HG02885 (cell line): ENCODE data around the gene CADM1.

Source experiments
- ATAC-seq: cut with Tn5 transposase; IDR thresholded peaks from one replicate; pipeline ENCODE4 v1.9.1; 2021; ENCODE audit warnings: mild to moderate bottlenecking; ENCODE audit not compliant: unreplicated experiment, poor library complexity

The CADM1 gene

DNA sequence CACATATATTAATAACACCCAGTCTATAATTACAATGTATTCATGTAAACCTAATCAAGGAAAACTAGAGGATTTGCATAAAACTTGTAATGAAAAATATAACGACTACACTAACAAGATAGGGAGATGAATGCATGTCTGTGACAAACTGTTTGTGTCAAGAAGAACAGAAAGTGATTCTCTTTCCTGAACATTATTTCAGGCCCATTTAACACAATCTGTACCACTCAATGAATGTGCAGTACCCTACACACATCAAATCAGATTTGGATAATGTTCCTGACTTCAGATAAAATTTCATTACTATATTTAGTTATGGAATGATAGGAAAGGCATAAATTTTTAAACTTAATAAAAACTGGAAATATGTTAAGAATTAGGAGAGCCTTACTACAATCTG lies 93.1 kb downstream of the CADM1 start:
- no peak for ATAC-seq

DNA sequence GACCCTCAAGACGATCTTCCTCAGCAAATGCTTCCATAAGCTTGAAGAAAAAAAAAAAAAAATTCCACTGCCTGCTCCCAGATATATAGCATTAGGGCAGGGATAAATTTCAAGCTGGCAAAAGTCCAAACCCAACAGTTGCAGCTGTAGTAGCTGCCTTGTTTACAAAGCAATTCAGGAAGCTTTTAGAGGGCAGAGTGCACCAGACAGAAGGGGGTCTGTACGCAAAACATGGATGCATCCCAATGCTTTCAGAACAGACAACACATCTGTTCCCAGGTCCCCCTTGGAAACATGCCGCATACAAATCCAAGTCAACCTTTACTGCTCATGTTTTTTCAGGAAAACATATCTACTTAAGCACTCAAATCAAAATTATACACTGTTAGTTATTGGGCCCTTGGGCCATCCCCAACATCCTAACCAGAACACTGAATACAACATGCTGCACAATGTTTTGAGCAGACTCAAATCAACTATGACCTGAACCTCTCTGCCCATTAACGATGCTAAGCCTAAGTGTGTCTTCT lies 94.5 kb downstream of the CADM1 start:
- ATAC-seq, result no peak

DNA sequence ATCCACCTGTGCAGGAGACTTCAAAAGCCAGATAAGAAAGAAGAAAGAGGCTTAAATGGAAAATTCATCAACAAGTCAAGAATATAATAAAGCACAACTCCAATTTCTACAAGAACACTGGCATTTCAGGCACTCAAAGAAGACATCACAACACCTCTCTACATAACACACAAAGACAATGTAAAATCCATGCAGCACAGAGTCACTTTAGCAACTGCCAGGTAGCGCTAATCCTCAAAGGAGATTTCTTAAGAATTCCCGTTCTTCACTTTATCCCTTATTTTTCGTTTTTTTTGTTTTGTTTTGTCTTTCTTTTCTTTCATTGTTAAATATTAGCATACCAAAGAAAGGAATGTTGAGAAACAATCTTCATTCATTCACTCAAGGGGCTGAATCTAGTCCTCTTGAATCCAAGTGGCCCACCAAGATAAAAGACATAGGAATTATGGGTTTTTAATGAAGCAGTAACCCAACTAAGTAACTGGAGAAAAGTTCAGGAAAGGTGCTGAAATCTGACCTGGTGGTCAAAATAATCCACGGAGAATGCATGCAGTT lies 95.0 kb downstream of the CADM1 start:
- ATAC-seq, result no peak

DNA sequence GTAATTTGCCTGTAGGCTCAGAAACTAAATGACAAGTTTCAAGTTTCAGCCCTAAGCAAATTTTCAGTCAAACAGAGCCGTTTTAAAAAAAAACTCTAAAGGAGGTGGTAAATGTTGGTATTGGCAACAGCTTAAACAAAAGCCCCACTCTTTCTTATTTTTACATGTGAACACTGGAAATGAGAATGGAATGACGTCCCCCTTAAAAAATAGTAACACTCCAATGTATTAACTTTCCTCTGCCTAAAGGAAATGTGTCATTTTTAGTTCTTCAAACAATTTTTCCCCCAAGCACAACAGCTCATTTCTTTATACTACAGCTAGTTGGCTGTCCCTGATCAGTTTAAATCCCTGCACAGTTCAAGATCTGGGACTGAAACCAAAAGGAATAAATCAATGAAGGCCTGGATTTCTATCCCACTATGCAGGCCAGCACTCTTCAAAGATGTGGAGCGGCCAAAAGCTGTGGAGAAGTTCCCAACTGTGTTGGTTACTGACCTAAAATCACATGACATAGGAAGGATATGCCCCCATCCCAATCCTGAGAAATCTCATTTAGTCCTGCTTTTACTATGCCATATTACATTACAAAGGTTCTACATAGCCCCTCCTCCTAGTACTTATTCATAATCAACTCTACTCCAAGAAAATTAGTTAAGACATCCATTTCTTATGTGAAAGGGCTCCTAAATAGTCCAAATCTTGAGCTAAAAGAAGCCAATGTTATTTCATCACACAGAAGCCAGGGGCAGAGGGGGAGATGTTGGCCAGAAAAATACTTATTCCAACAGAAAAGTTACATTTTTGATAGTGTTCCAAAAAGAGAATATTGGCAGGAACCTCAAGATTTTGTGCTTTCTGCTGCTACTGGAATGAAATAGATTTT lies 95.9 kb downstream of the CADM1 start:
- ATAC-seq, result no peak

DNA sequence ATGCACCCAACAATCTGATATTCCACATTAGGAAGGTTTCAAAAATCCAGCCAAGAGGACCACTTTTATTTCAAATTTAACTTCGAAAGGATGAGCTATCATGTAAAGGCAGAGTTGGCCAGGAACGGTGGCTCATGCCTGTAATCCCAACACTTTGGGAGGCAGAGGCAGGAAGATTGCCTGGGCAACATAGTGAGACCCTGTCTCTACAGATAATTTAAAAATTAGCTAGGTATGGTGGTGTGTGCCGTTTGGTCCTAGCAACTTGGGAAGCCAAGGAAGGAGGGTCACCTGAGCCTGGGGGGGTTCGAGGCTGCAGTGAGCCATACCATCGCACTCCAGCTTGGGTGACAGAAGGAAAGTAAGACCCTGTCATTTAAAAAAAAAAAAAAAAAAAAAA lies 96.7 kb downstream of the CADM1 start:
- ATAC-seq, result no peak

DNA sequence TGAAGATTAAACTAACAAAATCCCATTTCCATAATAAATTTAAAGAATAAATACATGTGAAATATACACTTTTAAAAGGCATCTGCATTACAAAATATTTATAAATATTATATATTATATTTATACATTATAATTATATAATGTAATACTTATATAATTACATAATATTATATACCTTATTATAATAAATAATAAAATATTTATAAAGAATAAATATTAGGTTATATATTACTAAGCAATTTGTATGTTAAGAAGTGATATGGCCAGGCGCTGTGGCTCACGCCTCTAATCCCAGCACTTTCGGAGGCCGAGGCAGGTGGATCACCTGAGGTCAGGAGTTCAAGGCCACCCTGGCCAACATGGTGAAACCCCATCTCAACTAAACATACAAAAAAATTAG lies 97.8 kb downstream of the CADM1 start:
- ATAC-seq, result no peak

DNA sequence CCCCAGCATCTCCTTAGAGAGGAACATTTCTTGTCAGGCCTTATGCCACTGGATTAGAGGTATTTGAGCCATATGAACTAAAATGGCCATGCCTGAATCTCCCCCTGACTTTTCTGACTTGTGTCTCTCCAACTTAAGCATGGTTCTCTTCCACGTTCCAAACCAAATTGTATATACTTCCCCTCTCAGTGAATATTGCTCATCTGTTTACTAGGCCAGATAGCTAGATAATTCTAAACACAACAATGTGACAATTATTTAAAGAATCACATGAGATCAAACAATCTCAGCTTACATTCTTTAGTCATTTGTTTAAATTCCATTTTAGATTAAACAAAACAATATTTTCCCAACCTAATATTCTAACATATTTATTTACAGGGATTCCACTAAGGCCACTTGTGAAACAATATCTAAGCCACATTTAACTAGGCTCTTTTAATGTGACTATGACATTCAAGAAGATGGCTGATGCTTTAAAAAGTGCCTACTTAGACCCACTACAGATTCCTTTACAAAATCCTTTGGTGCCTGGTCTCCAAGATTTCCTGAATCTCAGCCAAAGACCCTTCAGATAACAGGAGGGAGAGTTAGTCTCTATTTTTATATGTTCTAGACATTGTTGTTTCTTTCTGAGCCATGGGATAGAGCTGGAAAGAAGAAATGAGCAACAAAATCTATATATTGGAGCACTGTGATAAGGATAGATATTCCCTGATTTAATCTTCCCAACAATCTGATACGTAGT lies 105.7 kb downstream of the CADM1 start:
- no peak for ATAC-seq

DNA sequence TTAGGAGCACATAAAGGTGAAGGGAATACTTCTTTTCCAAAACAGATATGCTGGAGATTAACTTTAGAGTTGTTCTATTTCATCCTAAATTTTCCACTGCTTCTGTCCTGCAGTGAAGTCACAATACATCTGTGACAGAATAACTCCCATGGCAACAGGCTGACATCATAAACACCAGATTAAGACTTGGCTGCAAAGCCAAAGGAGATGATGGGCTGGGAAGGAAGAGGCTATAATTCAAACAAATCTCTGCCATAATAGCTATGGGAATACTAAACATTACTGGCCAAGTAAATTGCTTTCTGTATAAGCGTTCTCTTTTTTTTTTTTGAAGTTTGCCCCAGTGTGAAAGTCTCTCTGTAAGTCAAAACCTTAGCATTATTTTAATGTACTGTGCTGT lies 107.7 kb downstream of the CADM1 start:
- ATAC-seq, result no peak

DNA sequence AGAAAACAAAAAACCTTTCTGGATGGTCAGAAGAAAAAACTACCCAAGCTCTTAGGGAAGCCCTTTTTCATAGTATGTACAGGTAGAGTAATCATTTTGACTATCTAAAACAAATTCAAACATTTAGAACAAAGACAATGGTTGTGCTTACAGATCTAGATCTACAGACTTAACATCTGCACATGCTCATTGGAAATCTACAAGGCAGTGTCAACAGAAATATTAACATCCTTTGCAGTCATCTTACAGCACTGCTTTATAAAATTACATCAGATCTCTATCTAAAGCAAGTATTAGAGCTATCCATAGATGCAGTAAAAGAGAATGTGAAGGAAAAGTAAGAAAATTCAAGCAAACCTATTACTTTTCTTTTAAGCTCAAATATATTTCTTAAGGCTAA lies 110.3 kb downstream of the CADM1 start:
- no peak for ATAC-seq

DNA sequence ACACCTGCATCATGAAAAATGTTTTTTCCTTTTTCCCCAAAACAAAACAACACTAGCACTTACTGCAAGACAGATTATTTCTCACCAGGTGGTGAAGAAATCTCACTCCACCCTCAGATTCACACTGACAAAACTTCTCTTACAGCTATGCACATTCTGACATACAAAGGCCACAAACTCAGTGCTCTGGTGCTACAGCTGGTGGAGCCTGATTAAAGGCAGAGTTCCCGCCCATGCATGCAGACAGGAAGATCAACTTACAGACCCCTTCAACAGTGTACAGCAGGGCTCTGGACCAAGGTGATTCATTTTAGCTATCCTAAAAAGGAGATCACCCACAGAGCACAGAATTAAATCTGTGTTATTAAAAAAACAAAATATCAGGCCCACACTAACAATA lies 112.6 kb downstream of the CADM1 start:
- no peak for ATAC-seq

DNA sequence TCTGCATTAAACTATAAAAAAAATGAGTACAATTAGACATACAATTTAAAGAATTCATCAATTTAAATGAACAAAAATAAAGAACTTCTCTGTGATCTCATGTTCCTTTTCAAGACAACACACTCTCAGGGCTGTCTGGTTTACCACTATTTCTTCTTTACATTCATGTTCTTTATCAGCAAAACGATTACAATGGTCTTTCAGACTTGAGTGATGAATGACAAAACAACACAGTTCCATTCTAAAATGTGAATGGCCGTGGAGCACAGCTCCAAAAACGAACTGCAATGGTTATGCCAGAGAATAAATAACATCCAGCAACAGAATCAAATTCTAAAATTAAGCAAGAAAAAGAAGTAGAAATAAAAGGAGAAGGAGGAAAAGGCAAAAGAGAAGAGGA lies 113.1 kb downstream of the CADM1 start:
- ATAC-seq, result no peak

DNA sequence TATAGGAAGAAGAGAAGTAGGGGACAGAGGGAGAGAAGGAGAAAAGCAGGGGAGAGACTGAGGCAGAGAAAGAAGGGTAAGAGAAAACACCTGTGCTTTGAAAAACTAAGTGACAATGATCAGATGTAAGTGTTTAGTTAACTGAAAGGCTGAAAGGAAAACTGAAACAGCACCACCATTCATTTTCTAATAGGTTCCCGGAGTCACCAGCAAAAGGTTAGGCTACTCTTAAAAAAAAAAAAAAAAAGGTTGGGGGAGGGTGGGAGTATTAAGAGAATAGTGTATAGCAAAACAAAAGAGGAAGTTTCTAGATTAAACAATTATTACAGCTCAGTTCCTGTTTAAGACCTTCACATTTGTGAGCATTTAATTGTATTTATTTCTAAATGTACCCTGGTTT lies 113.8 kb downstream of the CADM1 start:
- ATAC-seq, result no peak

DNA sequence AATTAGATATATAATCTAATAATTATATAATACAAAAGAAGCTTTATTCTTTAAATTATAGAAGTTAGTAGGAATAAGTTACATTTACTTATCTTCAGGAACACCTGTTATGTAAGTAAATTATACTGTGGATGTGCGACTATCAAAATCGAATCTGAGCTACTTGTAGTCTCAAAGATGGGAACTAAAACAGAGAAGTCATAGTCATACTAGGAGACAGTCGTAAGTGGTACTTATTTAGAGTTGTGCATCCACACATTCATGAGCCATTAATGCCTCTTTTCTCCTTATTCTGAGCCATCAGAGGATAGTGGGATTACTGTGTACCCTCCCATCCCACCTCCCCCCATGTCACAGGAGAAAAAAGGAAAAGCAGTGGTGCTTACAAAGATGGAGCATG lies 114.4 kb downstream of the CADM1 start:
- no peak for ATAC-seq

DNA sequence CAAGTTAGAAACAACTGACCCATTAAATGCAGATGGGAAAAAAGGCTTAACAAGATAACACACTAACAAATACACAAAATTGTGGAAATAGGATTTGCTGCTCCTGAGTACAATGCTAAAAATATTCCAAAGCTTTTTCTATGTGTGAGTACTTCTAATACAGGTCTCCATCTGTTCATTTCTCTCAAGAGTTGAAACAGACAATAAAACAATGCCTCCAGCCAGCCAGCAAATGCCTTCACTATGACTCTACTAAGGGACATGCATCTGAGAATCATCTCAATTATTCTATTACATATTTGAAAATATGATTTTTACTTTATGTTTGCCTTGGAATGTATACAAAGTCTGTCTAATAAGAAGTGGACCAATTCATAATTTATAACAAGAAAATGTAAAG lies 119.0 kb downstream of the CADM1 start:
- no peak for ATAC-seq

DNA sequence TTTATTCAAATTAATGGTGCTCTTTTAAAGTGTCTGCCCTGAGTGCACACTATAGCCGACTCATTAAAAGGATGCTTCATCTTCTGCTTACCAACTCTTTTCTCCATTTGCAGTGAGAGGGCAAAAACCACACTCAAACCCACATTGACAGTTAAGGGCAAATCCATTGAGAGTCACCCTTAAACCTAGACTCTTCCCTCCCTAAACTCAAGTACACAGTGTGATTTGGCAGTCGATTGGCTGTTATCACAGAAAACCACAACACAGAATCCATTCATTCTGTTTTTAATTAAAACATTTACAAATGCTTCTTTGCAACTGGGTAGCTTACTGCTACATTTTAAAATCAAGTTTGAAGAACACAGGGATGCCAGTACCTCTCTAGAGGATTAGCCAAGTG lies 120.0 kb downstream of the CADM1 start:
- ATAC-seq, result no peak

DNA sequence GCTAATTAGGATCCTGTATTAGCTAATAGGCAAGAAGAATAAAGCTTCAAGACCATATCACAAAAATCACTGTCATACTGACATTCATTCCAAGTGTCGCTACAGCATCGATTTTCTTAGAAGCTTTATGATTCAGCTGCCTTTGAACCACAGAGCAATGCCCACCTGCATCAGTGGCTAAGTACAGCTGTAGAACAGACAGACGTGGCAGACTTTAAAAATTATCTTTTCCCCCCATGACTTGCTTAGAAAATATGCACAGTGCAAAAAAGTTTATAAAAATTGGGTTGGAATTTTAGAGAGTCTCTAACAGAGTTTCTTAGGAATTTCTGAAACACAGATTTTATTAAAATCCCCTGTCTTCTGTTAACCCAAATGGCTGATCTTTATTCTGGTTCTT lies 120.8 kb downstream of the CADM1 start:
- ATAC-seq, result no peak

DNA sequence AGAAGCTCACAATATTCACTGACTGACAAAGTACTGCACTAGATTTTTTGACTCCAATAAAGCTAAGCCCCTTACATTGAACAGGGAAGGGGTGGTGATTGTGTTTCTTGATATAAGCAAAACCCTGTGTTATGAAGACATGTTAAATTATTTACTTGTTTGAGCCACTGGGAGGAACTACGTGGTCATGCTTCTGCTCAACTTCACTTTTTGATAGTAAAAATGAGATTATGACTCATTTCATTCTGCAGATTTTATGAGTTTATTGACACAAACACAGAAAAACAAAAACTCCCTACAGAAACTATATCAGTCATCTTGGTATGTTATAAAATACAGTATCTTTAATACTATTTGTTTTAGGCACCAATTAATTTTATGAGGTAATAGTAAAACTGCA lies 124.7 kb downstream of the CADM1 start:
- ATAC-seq, result no peak

DNA sequence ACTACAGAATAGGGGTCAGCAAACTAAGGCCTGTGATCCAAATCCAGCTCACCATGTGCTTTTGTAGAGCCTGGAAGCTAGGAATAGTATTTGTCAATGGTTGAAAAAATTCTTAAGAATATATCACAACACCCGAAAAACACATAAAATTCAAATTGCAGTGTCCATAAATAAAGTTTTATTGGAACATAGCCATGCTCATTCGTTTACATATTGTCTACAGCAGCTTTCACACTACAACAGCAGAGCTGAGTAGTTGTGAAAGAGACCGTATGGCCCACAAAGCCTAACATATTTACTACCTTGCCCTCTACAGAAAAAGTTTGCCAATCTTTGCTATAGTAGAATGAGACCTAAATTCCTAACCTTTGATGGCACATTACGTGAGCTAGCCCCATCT lies 125.7 kb downstream of the CADM1 start:
- ATAC-seq, result no peak

DNA sequence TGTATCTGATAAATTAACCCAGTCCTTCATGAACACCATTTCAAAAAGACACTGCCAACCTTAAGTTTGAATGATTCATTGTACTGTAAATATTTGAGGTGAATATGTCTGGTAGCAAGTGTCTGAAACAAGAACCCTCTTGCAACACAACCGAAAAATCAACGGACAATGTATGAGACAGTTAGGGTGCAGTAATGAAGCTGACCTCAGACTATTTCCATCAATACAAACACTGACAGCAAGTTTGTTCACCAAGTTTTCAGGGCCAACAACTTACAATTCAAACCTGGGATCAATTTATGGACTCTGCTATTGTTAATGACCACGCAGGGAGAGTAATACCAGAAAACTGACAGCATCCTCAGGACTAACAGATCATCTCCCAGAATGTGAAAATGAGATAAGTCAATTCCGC lies 126.3 kb downstream of the CADM1 start:
- ATAC-seq, result no peak

DNA sequence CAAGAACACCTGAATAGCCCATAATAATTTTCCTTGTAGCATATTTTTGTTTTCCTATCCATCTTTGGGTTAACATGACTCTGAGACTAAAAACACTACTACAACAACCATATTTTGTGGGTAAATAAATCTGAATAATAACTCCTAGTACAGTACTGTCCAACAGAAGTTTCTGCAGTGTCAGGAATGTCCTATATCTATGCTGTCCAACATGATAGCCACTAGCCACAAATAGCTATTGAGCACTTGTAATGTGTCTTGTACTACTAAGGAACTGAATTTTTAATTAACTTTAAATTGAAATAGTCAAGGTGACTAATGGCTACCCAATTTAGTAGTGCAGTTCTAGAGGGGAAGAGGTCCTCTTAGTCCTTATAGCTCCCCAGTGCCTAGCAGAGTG lies 135.6 kb downstream of the CADM1 start:
- no peak for ATAC-seq

DNA sequence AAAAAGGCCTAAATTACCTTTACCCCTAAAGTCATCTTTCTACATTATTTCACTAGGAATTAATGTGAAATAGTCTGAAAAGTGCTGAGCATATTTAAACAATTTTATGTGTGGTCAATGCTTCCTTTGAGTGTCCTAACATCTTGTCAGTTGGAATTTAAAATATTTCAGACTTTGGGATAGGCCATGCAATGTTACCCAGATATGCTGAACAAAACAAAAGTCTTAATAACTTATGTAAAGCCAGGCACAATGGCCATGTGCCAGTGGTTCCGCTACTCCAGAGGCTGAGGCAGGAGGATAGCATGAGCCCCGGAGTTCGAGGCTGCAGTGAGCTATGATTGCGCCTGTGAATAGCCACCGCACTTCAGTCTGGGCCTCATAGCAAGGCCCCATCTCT lies 137.4 kb downstream of the CADM1 start:
- ATAC-seq, result no peak
